Smooth muscle cell of the brain vasculature (primary cell): ENCODE data around the gene RBM15.
A peak's percentile ranks its signal among the peaks of the same experiment; 100 is the strongest.

ENCODE experiments used
- DNase-seq: peaks from one replicate; pipeline ENCODE4 v3.0.0-alpha.2; 2012; ENCODE audit warnings: low read depth, low spot score

RBM15 gene

GRCh38 chr1:110338886-110339406, at the start of gene RBM15:
Gene RBM15 (plus strand): TSS chr1:110339377. CDS start chr1:110339406, 29 bp downstream.
- peak; percentile 100 for DNase-seq

- DNase-seq: no peak
Observed at GRCh38 chr1:110291241-110292030, 47.7 kb upstream of the RBM15 start.

GRCh38 chr1:110292031-110292741, 47.0 kb upstream of the RBM15 start:
- DNase-seq: no peak

GRCh38 chr1:110293601-110294104, 45.5 kb upstream of the RBM15 start:
- DNase-seq: no peak

GRCh38 chr1:110294308-110294707, 44.9 kb upstream of the RBM15 start:
- no peak for DNase-seq

- DNase-seq: no peak
Observed at GRCh38 chr1:110298991-110299390, 40.2 kb upstream of the RBM15 start.

- DNase-seq: no peak
Observed at GRCh38 chr1:110300412-110301085, 38.6 kb upstream of the RBM15 start.

GRCh38 chr1:110302836-110303235, 36.3 kb upstream of the RBM15 start:
- DNase-seq: no peak

- DNase-seq: no peak
Observed at GRCh38 chr1:110305900-110306420, 33.2 kb upstream of the RBM15 start.

- DNase-seq: no peak
Observed at GRCh38 chr1:110307239-110307974, 31.8 kb upstream of the RBM15 start.

GRCh38 chr1:110308247-110308646, 30.9 kb upstream of the RBM15 start:
- DNase-seq: no peak

- no peak for DNase-seq
Observed at GRCh38 chr1:110309139-110309538, 30.0 kb upstream of the RBM15 start.

GRCh38 chr1:110309767-110310166, 29.4 kb upstream of the RBM15 start:
- no peak for DNase-seq

GRCh38 chr1:110310300-110310699, 28.9 kb upstream of the RBM15 start:
- no peak for DNase-seq

GRCh38 chr1:110312188-110313121, 26.7 kb upstream of the RBM15 start:
- DNase-seq: peak; percentile 49

GRCh38 chr1:110316735-110317134, 22.4 kb upstream of the RBM15 start:
- DNase-seq: no peak

- no peak for DNase-seq
Observed at GRCh38 chr1:110318046-110318445, 21.1 kb upstream of the RBM15 start.

- no peak for DNase-seq
Observed at GRCh38 chr1:110319332-110320167, 19.6 kb upstream of the RBM15 start.

GRCh38 chr1:110320168-110320518, 19.0 kb upstream of the RBM15 start:
- no peak for DNase-seq
